H1 (cell line): ENCODE results near the gene HYAL4. TPM values are rescaled to one million over a fixed set of nuclear protein-coding genes. Genes with fewer than 3 reads are reported as not detected.
A peak's percentile ranks its signal among the peaks of the same experiment; 100 is the strongest.

ENCODE experiments used
- EP300 ChIP-seq, 2 experiments: IDR thresholded peaks; 1 replicate in 1 of 2; 2 replicates in 1 of 2; pipeline ENCODE4 v1.6.1; 2011 to 2012; ENCODE audit warnings: low read depth in 2 of 2, low read length in 2 of 2, mild to moderate bottlenecking in 2 of 2, borderline replicate concordance in 1 of 2, inconsistent platforms in 1 of 2, moderate library complexity in 1 of 2
- HDAC6 ChIP-seq: IDR thresholded peaks from one replicate; pipeline ENCODE4 v1.7.1; 2012; ENCODE audit warnings: low read depth, mild to moderate bottlenecking, inconsistent platforms, low read length, moderate library complexity
- JUND ChIP-seq: IDR thresholded peaks from 2 replicates; pipeline ENCODE4 v1.6.1; 2011; ENCODE audit warnings: mild to moderate bottlenecking, improper control_type of control experiment, low read length
- NANOG ChIP-seq: IDR thresholded peaks from 2 replicates; pipeline ENCODE4 v1.6.1; 2011; ENCODE audit warnings: low read length, low read depth, mild to moderate bottlenecking, inconsistent platforms; ENCODE audit not compliant: insufficient read depth, poor library complexity, severe bottlenecking
- POLR2AphosphoS5 ChIP-seq: IDR thresholded peaks from 2 replicates; pipeline ENCODE4 v1.6.1; 2011; ENCODE audit warnings: low read depth, low read length
- SAP30 ChIP-seq: fragments of 300-600 bp; sonication (generic); IDR thresholded peaks from 2 replicates; pipeline ENCODE4 v1.7.1; 2012; ENCODE audit warnings: low read length, moderate library complexity, mild to moderate bottlenecking, inconsistent platforms; ENCODE audit not compliant: insufficient read depth, insufficient replicate concordance
- SUZ12 ChIP-seq: fragments of 200-600 bp; sonication (generic); IDR thresholded peaks from 2 replicates; pipeline ENCODE4 v1.6.1; 2012; ENCODE audit warnings: mild to moderate bottlenecking, inconsistent platforms, low read length, moderate library complexity, mixed read lengths
- TAF1 ChIP-seq: IDR thresholded peaks from 2 replicates; pipeline ENCODE4 v1.6.1; 2011; ENCODE audit warnings: mild to moderate bottlenecking, low read depth, low read length
- TEAD4 ChIP-seq: IDR thresholded peaks from 2 replicates; pipeline ENCODE4 v1.6.1; 2012; ENCODE audit warnings: low read depth, low read length, inconsistent platforms, mixed read lengths
- ZNF274 ChIP-seq: IDR thresholded peaks from 2 replicates; pipeline ENCODE4 v1.7.0; 2012; ENCODE audit warnings: low read length, borderline replicate concordance; ENCODE audit errors: extremely low read depth
- polyA plus RNA-seq, 7 experiments: library from polyadenylated mRNA; depleted of rRNA in 3 of 7; stranded (reverse) in 5 of 7; unstranded in 2 of 7; fragments of >200 nt in 5 of 7; fragments of 200-250 nt in 2 of 7; gene quantifications; 1 replicate in 5 of 7; 2 replicates in 1 of 7; 4 replicates in 1 of 7; pipeline versions ENCODE4 v1.2.1 to v1.2.3, GENCODE V29; 2011 to 2013; ENCODE audit warnings: missing spikeins in 2 of 7, mixed read lengths in 2 of 7
- total RNA-seq: library from RNA; stranded (reverse); fragmentation: NEBNext Ultra II Directional; extraction: Animal tissue kit (Norgen Biotek cat#: 25700); gene quantifications from 2 replicates; pipeline ENCODE4 v1.2.1, GENCODE V29; 2021

Gene HYAL4
- total and polyA plus RNA-seq, 2 of the 8 experiments (the other 6 are each of a cell fraction or from before 2014, with no cell fraction given) = not detected

DNA sequence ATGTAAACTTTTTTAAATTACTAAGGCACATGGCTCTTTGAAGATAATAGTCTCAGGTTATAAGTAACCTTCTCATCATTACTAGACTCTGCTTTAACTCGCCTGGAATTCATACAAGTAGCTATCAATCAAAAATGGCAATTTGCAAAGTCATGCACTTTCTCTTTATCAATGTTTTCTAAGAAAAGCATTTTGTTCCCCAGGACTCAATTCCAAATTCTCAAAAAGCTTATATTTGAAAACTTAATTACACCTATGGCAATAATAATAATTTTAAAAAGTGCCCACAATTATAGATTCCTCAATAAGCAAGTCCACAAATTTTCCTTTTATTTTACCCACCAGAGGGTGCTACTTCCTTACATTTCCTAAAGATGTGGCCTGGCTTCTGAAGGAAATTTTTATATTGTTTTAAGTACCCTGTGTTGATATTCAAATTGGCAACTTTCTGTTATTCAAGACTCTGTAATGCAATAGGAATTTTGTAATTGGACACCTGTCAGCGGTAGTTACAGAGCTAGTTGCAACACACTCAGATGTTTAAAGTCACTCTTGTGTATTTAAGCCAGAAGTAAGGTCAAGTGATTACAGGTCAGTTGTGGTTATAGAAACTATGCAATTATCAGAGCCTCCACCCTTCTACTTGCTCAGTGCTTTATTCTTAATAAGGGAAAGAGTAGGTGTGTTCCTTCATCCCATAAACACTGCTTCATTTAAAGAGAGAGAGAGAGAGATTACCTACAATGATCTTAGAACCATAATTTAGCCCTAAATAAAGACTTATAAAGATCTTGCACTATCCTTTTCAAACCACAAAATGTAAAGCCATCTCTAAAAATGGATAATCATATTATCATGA, 47.1 kb upstream of the HYAL4 start (continued):
- no peak for TF ChIP-seq EP300 (IDR thresholded peaks at IDR 0.05; ENCODE audit: borderline replicate concordance in 1 of 2, low read depth in 2 of 2, low read length in 2 of 2)
- no peak for TF ChIP-seq SUZ12
- TF ChIP-seq JUND = peak; percentile 69; the same call in 1 of the 2 replicates
- no peak for TF ChIP-seq NANOG
- no peak for TF ChIP-seq HDAC6
- no peak for TF ChIP-seq TAF1
- TF ChIP-seq POLR2AphosphoS5 = no peak
- TF ChIP-seq SAP30 = no peak
- TF ChIP-seq TEAD4 = no peak
- TF ChIP-seq ZNF274 = no peak
